Caco-2 (cell line): ENCODE results near the gene PAPOLG. TPM values are rescaled to one million over a fixed set of nuclear protein-coding genes. Genes with fewer than 3 reads are reported as not detected.
A peak's percentile ranks its signal among the peaks of the same experiment; 100 is the strongest.

Experiments used
- Bru-seq: library from RNA; stranded (reverse); fragments of 400-500 nt; gene quantifications from one replicate; lab custom pipeline; 2021; lab: Mats Ljungman, UMichigan
- BruChase-seq, 2 experiments: library from RNA; stranded (reverse); fragments of 400-500 nt; gene quantifications; one replicate each; lab custom pipeline; 2021; lab: Mats Ljungman, UMichigan
- BruUV-seq: library from RNA; stranded (reverse); fragments of 400-500 nt; replicated peaks from 2 replicates; lab custom pipeline; 2021; lab: Mats Ljungman, UMichigan
- CTCF ChIA-PET: fragments of 300-600 bp; sonication (Branson Sonifier 250); formaldehyde crosslinking; loops from one replicate; lab custom pipeline; 2022; ENCODE audit warnings: antibody characterized with exemption; lab: Charles Lee
- POLR2A ChIA-PET: fragments of 300-600 bp; sonication (Branson Sonifier 250); formaldehyde crosslinking; loops from one replicate; lab custom pipeline; 2022; ENCODE audit warnings: antibody characterized with exemption; lab: Charles Lee
- DNase-seq, 2 experiments: peaks; one replicate each; pipeline versions ENCODE4 v3.0.0 to v3.0.0-alpha.2; 2020 to 2022
- H3K27me3 ChIP-seq: replicated peaks from 2 replicates; pipeline ENCODE4 v1.6.0; 2011; ENCODE audit warnings: low read length; ENCODE audit not compliant: control insufficient read depth, insufficient read depth
- H3K36me3 ChIP-seq: 2 replicates; pipeline ENCODE4 v1.5.1; 2011; ENCODE audit warnings: low read length; ENCODE audit not compliant: control insufficient read depth, insufficient read depth
- H3K4me1 ChIP-seq: fragments of 250-450 bp; sonication (Bioruptor Pico); 2 replicates; pipeline ENCODE4 v1.5.1; 2020; ENCODE audit warnings: mild to moderate bottlenecking
- H3K4me3 ChIP-seq: 2 replicates; pipeline ENCODE4 v1.5.1; 2011; ENCODE audit warnings: low read depth, mild to moderate bottlenecking, control low read depth, low read length
- H3K9me3 ChIP-seq: fragments of 250-450 bp; sonication (Bioruptor Pico); 2 replicates; pipeline ENCODE4 v1.5.1; 2020; ENCODE audit warnings: mild to moderate bottlenecking, moderate library complexity
- H3K27ac Mint-ChIP-seq: one replicate; pipeline ENCODE4 v1.8.0; 2022; ENCODE audit warnings: mixed read lengths; ENCODE audit not compliant: unreplicated experiment
- H3K27me3 Mint-ChIP-seq: one replicate; pipeline ENCODE4 v1.8.0; 2022; ENCODE audit warnings: mixed read lengths; ENCODE audit not compliant: insufficient read depth, unreplicated experiment
- H3K36me3 Mint-ChIP-seq: one replicate; pipeline ENCODE4 v1.8.0; 2022; ENCODE audit warnings: mild to moderate bottlenecking, mixed read lengths; ENCODE audit not compliant: insufficient read depth, unreplicated experiment
- H3K4me1 Mint-ChIP-seq: one replicate; pipeline ENCODE4 v1.8.0; 2022; ENCODE audit warnings: low read depth, mixed read lengths; ENCODE audit not compliant: unreplicated experiment
- H3K4me3 Mint-ChIP-seq: one replicate; pipeline ENCODE4 v1.8.0; 2022; ENCODE audit warnings: mild to moderate bottlenecking, moderate library complexity, mixed read lengths; ENCODE audit not compliant: unreplicated experiment
- H3K9me3 Mint-ChIP-seq: one replicate; pipeline ENCODE4 v1.8.0; 2022; ENCODE audit warnings: mixed read lengths; ENCODE audit not compliant: unreplicated experiment
- CTCF ChIP-seq, 2 experiments: fragments of 200-600 bp in 1 of 2; IDR thresholded peaks; 1 replicate in 1 of 2; 2 replicates in 1 of 2; pipeline versions ENCODE4 v1.5.1 to v1.8.0; 2011 to 2022; ENCODE audit warnings: antibody characterized with exemption in 1 of 2, control low read depth in 1 of 2, inconsistent platforms in 1 of 2, low read depth in 1 of 2, low read length in 1 of 2, mild to moderate bottlenecking in 1 of 2, moderate library complexity in 1 of 2; ENCODE audit not compliant: insufficient read depth in 1 of 2, severe bottlenecking in 1 of 2, unreplicated experiment in 1 of 2
- intact Hi-C: fragments of 100-400 bp; cut with micrococcal nuclease; formaldehyde crosslinking; loops from one replicate; pipeline ENCODE4 v1.10.0; 2022; ENCODE audit not compliant: unreplicated experiment
- long read RNA-seq: library from polyadenylated mRNA; stranded (forward); transcript quantifications from one replicate; pipeline ENCODE4 v2.0.0, GENCODE V29; 2022
- total RNA-seq: library from RNA; stranded (reverse); gene quantifications from 2 replicates; pipeline ENCODE4 v1.2.3, GENCODE V29; 2022

The PAPOLG gene
- total RNA-seq, result 14.0 and 14.4 TPM in 2 replicates
- Bru-seq, nascent RNA, result percentile 79 among the genes with signal in this experiment
- percentile 80 among the genes with signal in this experiment for BruChase-seq, experiment 1, labeled RNA remaining after a 2-hour chase
- percentile 68 among the genes with signal in this experiment for BruChase-seq, experiment 2, labeled RNA remaining after a 6-hour chase
- long read RNA-seq, full-length matches to known transcripts, result 8 of 14 reads
- long read RNA-seq, partial matches to known transcripts, result 1 of 14 reads
- long read RNA-seq, other reads (novel, unspliced or antisense), result 5 of 14 reads

GRCh38 chr2:60756097-60757087 lies at the start of gene PAPOLG:
Gene PAPOLG (plus strand): TSS chr2:60756268. CDS start chr2:60756479, 211 bp downstream.
- intact Hi-C loops, result loop anchor here (1.0 kb wide), 1 partner anchor 49 kb away; no protein-coding TSS in a partner anchor
- Mint-ChIP-seq H3K36me3 (peaks cover 12% of the 10 kb centered on the region), H3K27ac (peak within 1 kb of the TSS; percentile 91), H3K9me3 (no peaks in the 10 kb centered on the region), H3K27me3 (no peaks in the 10 kb centered on the region), H3K4me1 (peaks cover 11% of the 10 kb centered on the region), H3K4me3 (peak within 1 kb of the TSS; percentile 93)
- no peaks in the 10 kb centered on the region for H3K9me3 ChIP-seq
- H3K4me1 ChIP-seq, result peaks cover 8% of the 10 kb centered on the region; the same call in 1 of the 2 replicates
- TF ChIP-seq CTCF (IDR thresholded peaks at IDR 0.05; ENCODE audit: insufficient read depth in 1 of 2, low read depth in 1 of 2, low read length in 1 of 2, severe bottlenecking in 1 of 2, unreplicated experiment in 1 of 2), result no peak
- ChIA-PET POLR2A (interaction anchor here (1.0 kb wide), 2 partner anchors 20 to 250 kb away, joined by 3 to 5 read pairs; no protein-coding TSS in a partner anchor), CTCF (interaction anchor here (0.5 to 1.2 kb wide), 4 partner anchors 15 to 640 kb away, joined by 3 to 9 read pairs (median 5); no protein-coding TSS in a partner anchor)
- peak; percentile 96 to 97 for DNase-seq
- H3K36me3 ChIP-seq, result no peaks in the 10 kb centered on the region
- H3K27me3 ChIP-seq, result no peaks in the 10 kb centered on the region
- no TSS peak for BruUV-seq
- peak within 1 kb of the TSS; percentile 97 for H3K4me3 ChIP-seq

- Mint-ChIP-seq H3K27ac (no peak overlapping the region), H3K4me1 (peaks cover 6% of the 10 kb centered on the region), H3K27me3 (no peaks in the 10 kb centered on the region), H3K4me3 (no peak overlapping the region), H3K9me3 (no peaks in the 10 kb centered on the region), H3K36me3 (no peaks in the 10 kb centered on the region)
- Histone ChIP-seq H3K27me3 (no peaks in the 10 kb centered on the region), H3K4me1 (no peaks in the 10 kb centered on the region), H3K36me3 (no peaks in the 10 kb centered on the region), H3K9me3 (no peaks in the 10 kb centered on the region), H3K4me3 (no peak overlapping the region)
- intact Hi-C loops, result loop anchor here (1.0 to 5.0 kb wide), 4 partner anchors 48 to 291 kb away; partner anchors contain the start of genes PAPOLG and REL
- DNase-seq, result peak in 1 of 2 experiments; percentile 34
- BruUV-seq, result no TSS peak
- ChIA-PET POLR2A (no interaction called here), CTCF (interaction anchor here (0.7 to 2.7 kb wide), 4 partner anchors 28 to 291 kb away, joined by 3 to 15 read pairs (median 4); partner anchors contain the start of gene PAPOLG)
- peak; percentile 76 to 77 for TF ChIP-seq CTCF (IDR thresholded peaks at IDR 0.05; ENCODE audit: insufficient read depth in 1 of 2, low read depth in 1 of 2, low read length in 1 of 2, severe bottlenecking in 1 of 2, unreplicated experiment in 1 of 2)
These were observed 48.2 kb upstream of the PAPOLG start for GRCh38 chr2:60707750-60708371.
